ENCODE results near the gene DPP9. TPM values are rescaled to one million over a fixed set of nuclear protein-coding genes. Genes with fewer than 3 reads are reported as not detected.

The DPP9 gene
- total and polyA plus RNA-seq, 2 of the 8 experiments (the other 6 are each of a cell fraction or from before 2014, with no cell fraction given): 11.6 to 40.7 TPM

- CTCF ChIA-PET (ENCODE audit: partially characterized antibody): interaction anchor here (0.8 kb wide), 1 partner anchor 26 kb away, joined by 3 read pairs; no protein-coding TSS in a partner anchor
- H3K79me2 ChIP-seq (ENCODE audit: control insufficient read depth in 1 of 2, insufficient read depth in 2 of 2, low read length in 2 of 2): no peaks in the 10 kb centered on the region
- no peak overlapping the region for H3K9ac ChIP-seq (replicated peaks in 1 of 4; ENCODE audit: extremely low read depth in 1 of 4, low read depth in 3 of 4, low read length in 3 of 4)
- no peak overlapping the region for H3K4ac ChIP-seq (replicated peaks; ENCODE audit: insufficient read length, low read depth, low read length)
- no peak overlapping the region for H2BK15ac ChIP-seq (ENCODE audit: low read length)
- H3K23ac ChIP-seq (ENCODE audit: insufficient read length): no peak overlapping the region
- no peak overlapping the region for H2AFZ ChIP-seq (ENCODE audit: low read length)
- H4K20me1 ChIP-seq (replicated peaks in 1 of 2; ENCODE audit: control insufficient read depth in 1 of 2, insufficient read depth in 2 of 2, low read length in 2 of 2): peaks cover 0 to 3% of the 10 kb centered on the region in 2 experiments
- H3K79me1 ChIP-seq (ENCODE audit: low read depth, low read length): no peaks in the 10 kb centered on the region
- no peak overlapping the region for H3K4me2 ChIP-seq (ENCODE audit: insufficient read depth in 1 of 2, low read depth in 2 of 2, low read length in 2 of 2)
- H2BK120ac ChIP-seq (replicated peaks; ENCODE audit: low read depth, low read length): no peak overlapping the region
- H3K36me3 ChIP-seq (ENCODE audit: control insufficient read depth in 2 of 4, insufficient read depth in 4 of 4, low read length in 3 of 4): peaks cover 4 to 32% (median 17%) of the 10 kb centered on the region in 4 experiments; a peak in 7 of 8 replicates
- DNase-seq (ENCODE audit: low read depth in 1 of 2, low spot score in 2 of 2) (no peak), FAIRE-seq (no peak)
- 93% methylated on average over 9 of the region's 9 CpGs; no CpG with 5 or more reads in 1 of the 2 experiments for WGBS, 2 experiments (ENCODE audit: extremely low coverage in 1 of 2, insufficient coverage in 1 of 2, insufficient read length in 1 of 2, insufficient replicate concordance in 2 of 2, low coverage in 1 of 2, low lambda C conversion rate in 2 of 2, missing lambda C conversion rate in 1 of 2)
- H2BK5ac ChIP-seq (ENCODE audit: low read depth, low read length): no peak overlapping the region; the same call in 1 of the 2 replicates
- no peak overlapping the region for H4K5ac ChIP-seq (ENCODE audit: insufficient read length, low read depth, low read length)
- H3K9me3 ChIP-seq (ENCODE audit: insufficient read depth in 2 of 2, low read depth in 1 of 2, low read length in 1 of 2): no peaks in the 10 kb centered on the region
- no peak overlapping the region for H4K8ac ChIP-seq (ENCODE audit: extremely low read depth, insufficient read depth, low read length)
- no peak overlapping the region for H2BK12ac ChIP-seq (ENCODE audit: low read depth, low read length)
- no peaks in the 10 kb centered on the region for H3K27me3 ChIP-seq (replicated peaks in 1 of 4; ENCODE audit: control insufficient read depth in 3 of 4, extremely low read depth in 1 of 4, insufficient read depth in 3 of 4, low read length in 3 of 4)
- H3K18ac ChIP-seq (ENCODE audit: extremely low read depth, low read length): no peak overlapping the region
- no peak overlapping the region for H2AK5ac ChIP-seq (ENCODE audit: low read depth, low read length)
- H3K27ac ChIP-seq (ENCODE audit: low read depth, low read length): no peak overlapping the region
- H3K14ac ChIP-seq (ENCODE audit: insufficient read length): no peak overlapping the region
- no peaks in the 10 kb centered on the region for H3K4me1 ChIP-seq (replicated peaks in 1 of 4; ENCODE audit: control insufficient read depth in 3 of 4, insufficient read depth in 4 of 4, low read length in 3 of 4)
- H3K56ac ChIP-seq (replicated peaks; ENCODE audit: insufficient read length, low read depth, low read length): no peak overlapping the region
- H4K91ac ChIP-seq (replicated peaks; ENCODE audit: insufficient read length, low read length): no peak overlapping the region
- H3K23me2 ChIP-seq (ENCODE audit: low read depth, low read length): no peaks in the 10 kb centered on the region
- H3K4me3 ChIP-seq (ENCODE audit: extremely low read depth in 1 of 4, insufficient read depth in 2 of 4, low read depth in 3 of 4, low read length in 4 of 4): no peak overlapping the region
- POLR2A ChIA-PET (ENCODE audit: partially characterized antibody): no interaction called here
- H2BK20ac ChIP-seq (ENCODE audit: low read length): no peak overlapping the region
- TF ChIP-seq ATF3 (IDR thresholded peaks at IDR 0.05; ENCODE audit: insufficient read depth, low read depth, low read length): no peak
- TF ChIP-seq TBP (IDR thresholded peaks at IDR 0.05; ENCODE audit: low read depth, low read length): no peak
- no peak for TF ChIP-seq RFX5 (IDR thresholded peaks at IDR 0.05; ENCODE audit: borderline replicate concordance, low read depth, low read length)
- no peak for TF ChIP-seq EP300 (IDR thresholded peaks at IDR 0.05; ENCODE audit: borderline replicate concordance in 1 of 2, low read depth in 2 of 2, low read length in 2 of 2)
- TF ChIP-seq JUN (IDR thresholded peaks at IDR 0.05; ENCODE audit: low read depth, low read length): no peak
- no peak for TF ChIP-seq CEBPB (IDR thresholded peaks at IDR 0.05; ENCODE audit: low read depth, low read length)
- TF ChIP-seq KDM4A (IDR thresholded peaks at IDR 0.05; ENCODE audit: low read depth, low read length, severe bottlenecking): no peak
- TF ChIP-seq FOSL1 (IDR thresholded peaks at IDR 0.05; ENCODE audit: insufficient read depth, low read depth, low read length): no peak
- TF ChIP-seq CBX8 (IDR thresholded peaks at IDR 0.05; ENCODE audit: borderline replicate concordance, low read depth, low read length): no peak
- TF ChIP-seq SP2 (IDR thresholded peaks at IDR 0.05; ENCODE audit: low read length): no peak
- TF ChIP-seq GABPA (IDR thresholded peaks at IDR 0.05; ENCODE audit: borderline replicate concordance, insufficient read depth, low read length): no peak
- no peak for TF ChIP-seq BRCA1 (IDR thresholded peaks at IDR 0.05; ENCODE audit: low read depth, low read length)
- no peak for TF ChIP-seq BCL11A (IDR thresholded peaks at IDR 0.05; ENCODE audit: low read depth in 2 of 2, low read length in 2 of 2)
- no peak for TF ChIP-seq CHD1 (IDR thresholded peaks at IDR 0.05; ENCODE audit: low read depth, low read length)
- TF ChIP-seq SP1 (IDR thresholded peaks at IDR 0.05; ENCODE audit: low read depth, low read length): no peak
Measured at GRCh38 chr19:4704317-4704673, 19.3 kb downstream of the DPP9 start.
